Gastroesophageal sphincter (tissue), 4 donors: Measurements from ENCODE around the gene CCDC187. TPM values are rescaled to one million over a fixed set of nuclear protein-coding genes. Genes with fewer than 3 reads are reported as not detected.

ENCODE experiments used
- ATAC-seq: fragments of 150-250 bp; one replicate; pipeline ENCODE4 v1.9.1; 2016; ENCODE audit warnings: mild to moderate bottlenecking, moderate library complexity
- H3K27ac ChIP-seq, 4 donors: fragments of 200-600 bp; sonication (generic) in 3 of 4; 1 replicate in 3 of 4; 2 replicates in 1 of 4; pipeline ENCODE4 v1.5.1; 2016 to 2019
- H3K27me3 ChIP-seq: fragments of 200-600 bp; sonication (generic); one replicate; pipeline ENCODE4 v1.5.1; 2019
- H3K36me3 ChIP-seq, 2 donors: fragments of 200-600 bp; sonication (generic); one replicate each; pipeline ENCODE4 v1.5.1; 2019; ENCODE audit warnings: control low read depth in 1 of 2
- H3K4me1 ChIP-seq, 3 donors: fragments of 200-600 bp; sonication (generic); 1 replicate in 2 of 3; 2 replicates in 1 of 3; pipeline ENCODE4 v1.5.1; 2016 to 2019; ENCODE audit warnings: control low read depth in 2 of 3
- H3K4me3 ChIP-seq, 2 donors: fragments of 200-600 bp; sonication (generic); one replicate each; pipeline ENCODE4 v1.5.1; 2019; ENCODE audit warnings: mild to moderate bottlenecking in 1 of 2, moderate library complexity in 1 of 2
- H3K9me3 ChIP-seq, 3 donors: fragments of 200-600 bp; sonication (generic); one replicate each; pipeline ENCODE4 v1.5.1; 2017 to 2019; ENCODE audit warnings: control low read depth in 2 of 3
- CTCF ChIP-seq, 4 experiments: fragments of 200-600 bp in 2 of 4; fragments of 450-650 bp in 2 of 4; sonication (generic) in 1 of 4; IDR thresholded peaks; one replicate each; pipeline ENCODE4 v1.5.1; 2017 to 2019; ENCODE audit warnings: antibody characterized with exemption in 4 of 4, mild to moderate bottlenecking in 2 of 4, moderate library complexity in 2 of 4
- EP300 ChIP-seq: sonication (generic); formaldehyde crosslinking; IDR thresholded peaks from one replicate; pipeline ENCODE4 v1.6.1; 2017; ENCODE audit warnings: antibody characterized with exemption, mild to moderate bottlenecking
- POLR2A ChIP-seq, 2 donors: fragments of 450-650 bp; IDR thresholded peaks; one replicate each; pipeline ENCODE4 v1.6.1; 2017; ENCODE audit warnings: antibody characterized with exemption in 2 of 2, mild to moderate bottlenecking in 2 of 2, moderate library complexity in 1 of 2
- POLR2AphosphoS5 ChIP-seq: sonication (generic); formaldehyde crosslinking; IDR thresholded peaks from one replicate; pipeline ENCODE4 v1.6.1; 2017; ENCODE audit warnings: antibody characterized with exemption
- WGBS, 2 donors: methylation state at CpG; one replicate each; pipeline ENCODE4 v1.1.5; 2018; ENCODE audit warnings: low coverage in 1 of 2; 5-methylcytosine and 5-hydroxymethylcytosine counted together
- total RNA-seq, 4 donors: library from RNA; depleted of rRNA; stranded (reverse); fragments of >200 nt; gene quantifications; one replicate each; pipeline ENCODE4 v1.1.0, GENCODE V29; 2016

Gene CCDC187
- total RNA-seq, 4 donors from 2014 or later = not detected

GRCh38 chr9:136213733-136214132, 90.2 kb downstream of the CCDC187 start:
- TF ChIP-seq EP300 (no peak), POLR2A (IDR thresholded peaks at IDR 0.05) (no peak), CTCF (IDR thresholded peaks at IDR 0.05) (no peak), POLR2AphosphoS5 (no peak)
- Histone ChIP-seq H3K27ac (no peak overlapping the region), H3K36me3 (peaks cover 0 to 100% of the 10 kb centered on the region in 2 donors), H3K4me1 (no peaks in the 10 kb centered on the region), H3K9me3 (peaks cover 0 to 7% (median 0%) of the 10 kb centered on the region in 3 donors), H3K4me3 (no peak overlapping the region), H3K27me3 (no peaks in the 10 kb centered on the region)
- 80 to 98% methylated on average over 1 to 8 of the region's 9 CpGs for WGBS, 2 donors
- ATAC-seq = no peak

DNA sequence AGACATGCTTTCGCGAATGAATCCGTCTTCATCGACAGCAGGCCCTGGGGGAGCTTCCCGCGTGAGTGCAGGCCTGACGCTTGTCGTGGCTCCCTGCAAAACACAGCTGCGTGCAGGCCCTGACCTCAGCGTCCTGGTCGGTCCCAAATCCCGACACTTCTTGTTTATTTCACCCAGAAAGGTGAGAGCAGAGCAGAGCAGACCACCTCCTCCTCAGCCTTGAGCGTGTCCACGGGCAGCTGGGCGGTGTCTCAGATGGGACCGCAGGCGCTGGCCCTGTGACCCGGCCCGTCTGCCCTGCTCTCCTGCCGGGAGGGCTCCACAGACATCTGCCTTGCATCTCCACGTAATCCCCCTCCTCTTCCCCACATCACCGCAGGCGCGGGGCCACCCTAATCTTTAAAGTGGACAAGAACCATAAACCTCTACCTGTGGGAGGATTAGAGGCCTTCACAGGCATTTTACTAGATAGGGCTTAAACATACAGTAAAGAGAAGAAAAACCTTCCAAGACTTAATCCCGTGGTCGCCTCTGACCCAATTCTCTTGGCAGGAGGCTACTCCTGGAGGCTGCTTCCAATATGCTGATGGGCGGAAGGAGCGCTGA, 91.4 kb downstream of the CCDC187 start:
- WGBS, 2 donors = 73 to 74% methylated on average over 9 to 15 of the region's 28 CpGs
- H3K27me3 ChIP-seq = no peaks in the 10 kb centered on the region
- no peak for TF ChIP-seq POLR2A (IDR thresholded peaks at IDR 0.05)
- TF ChIP-seq POLR2AphosphoS5 = no peak
- no peak for TF ChIP-seq CTCF (IDR thresholded peaks at IDR 0.05)
- no peak for TF ChIP-seq EP300
- no peak for ATAC-seq
- peaks cover 0 to 7% (median 0%) of the 10 kb centered on the region in 3 donors for H3K9me3 ChIP-seq
- peaks cover 0 to 100% of the 10 kb centered on the region in 2 donors for H3K36me3 ChIP-seq
- no peaks in the 10 kb centered on the region for H3K4me1 ChIP-seq
- H3K4me3 ChIP-seq = no peak overlapping the region
- H3K27ac ChIP-seq = no peak overlapping the region

- ATAC-seq = no peak
- Histone ChIP-seq H3K27me3 (no peaks in the 10 kb centered on the region), H3K27ac (no peak overlapping the region), H3K4me3 (no peak overlapping the region), H3K9me3 (peaks cover 0 to 7% (median 0%) of the 10 kb centered on the region in 3 donors), H3K4me1 (no peaks in the 10 kb centered on the region), H3K36me3 (peaks cover 0 to 94% of the 10 kb centered on the region in 2 donors)
- WGBS, 2 donors = 72 to 85% methylated on average over 5 to 7 of the region's 35 CpGs
- TF ChIP-seq POLR2A (IDR thresholded peaks at IDR 0.05) (no peak), CTCF (IDR thresholded peaks at IDR 0.05) (no peak), EP300 (no peak), POLR2AphosphoS5 (no peak)
These were observed 92.2 kb downstream of the CCDC187 start for GRCh38 chr9:136211441-136212344.

DNA sequence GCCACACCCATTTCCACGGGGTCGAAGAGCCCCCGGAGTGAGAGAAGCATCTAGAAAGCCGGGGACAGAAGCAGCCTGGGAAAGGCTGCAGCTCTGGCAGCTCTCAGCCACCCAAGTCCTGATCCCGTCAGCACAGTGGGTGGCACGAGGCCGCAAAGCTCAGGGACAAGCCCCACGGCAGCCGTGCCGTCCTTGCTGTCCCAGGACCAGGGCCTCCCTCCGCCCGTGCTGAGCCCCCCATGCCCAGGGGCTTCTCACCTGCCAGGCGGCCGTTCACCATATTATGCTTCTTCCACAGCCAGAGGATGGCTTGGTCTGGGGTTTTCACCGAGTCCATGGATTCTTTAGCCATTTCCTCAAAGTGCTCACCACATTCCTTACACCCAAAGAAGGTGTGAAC, 92.9 kb downstream of the CCDC187 start:
- H3K4me1 ChIP-seq = no peaks in the 10 kb centered on the region
- no peak for ATAC-seq

More for the DNA sequence above, 92.9 kb downstream of the CCDC187 start:
- Histone ChIP-seq H3K4me3 (no peak overlapping the region), H3K9me3 (peaks cover 0 to 7% (median 0%) of the 10 kb centered on the region in 3 donors), H3K27me3 (no peaks in the 10 kb centered on the region), H3K36me3 (peaks cover 0 to 87% of the 10 kb centered on the region in 2 donors), H3K27ac (no peak overlapping the region)
- TF ChIP-seq CTCF (IDR thresholded peaks at IDR 0.05) = no peak
- TF ChIP-seq POLR2A (IDR thresholded peaks at IDR 0.05) = no peak
- WGBS, 2 donors = 75 to 87% methylated on average over 2 to 4 of the region's 15 CpGs
